ENCODE results near the gene GAK.

Gene GAK

DNA sequence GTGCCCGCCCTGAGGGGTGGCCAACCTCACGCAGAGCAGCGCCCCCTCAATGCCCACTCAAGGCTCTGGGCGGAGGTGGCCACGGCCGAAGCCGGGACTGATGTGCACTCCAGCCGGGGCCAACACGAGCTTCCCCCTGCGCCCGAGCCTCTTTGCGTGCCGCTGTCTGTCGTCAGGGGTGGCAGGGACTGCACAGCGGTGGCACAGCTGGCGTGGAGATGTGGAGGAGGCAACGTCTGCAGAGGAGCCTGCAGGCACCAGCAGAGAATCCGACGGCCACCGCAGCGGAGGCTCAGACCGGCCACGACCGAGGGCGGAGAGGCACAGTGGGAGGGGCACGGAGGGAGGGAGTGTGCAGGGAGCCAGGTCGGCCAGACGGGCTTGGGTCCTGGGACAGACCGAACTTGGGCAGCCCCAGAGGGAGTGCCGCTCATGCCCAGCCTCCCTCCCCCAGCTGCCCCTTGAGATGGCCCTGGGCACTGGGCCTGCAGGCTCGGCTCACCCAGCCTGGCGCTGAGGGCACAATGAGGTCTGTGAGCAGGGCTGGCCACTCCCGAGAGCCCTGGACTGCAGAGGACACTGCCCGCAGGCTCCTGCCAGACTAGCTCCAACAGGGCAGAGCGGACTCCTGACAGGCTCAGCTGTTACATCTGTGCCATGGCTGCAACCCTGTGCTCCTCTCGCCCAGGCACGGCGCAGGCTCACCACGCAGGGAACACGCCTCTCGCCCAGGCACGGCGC lies 59.7 kb downstream of the GAK start:
- DNase-seq (ENCODE audit: low read depth in 2 of 2) = no peak

GRCh38 chr4:871484-871883 lies 60.6 kb downstream of the GAK start:
- no peak for DNase-seq (ENCODE audit: low read depth in 2 of 2)

DNA sequence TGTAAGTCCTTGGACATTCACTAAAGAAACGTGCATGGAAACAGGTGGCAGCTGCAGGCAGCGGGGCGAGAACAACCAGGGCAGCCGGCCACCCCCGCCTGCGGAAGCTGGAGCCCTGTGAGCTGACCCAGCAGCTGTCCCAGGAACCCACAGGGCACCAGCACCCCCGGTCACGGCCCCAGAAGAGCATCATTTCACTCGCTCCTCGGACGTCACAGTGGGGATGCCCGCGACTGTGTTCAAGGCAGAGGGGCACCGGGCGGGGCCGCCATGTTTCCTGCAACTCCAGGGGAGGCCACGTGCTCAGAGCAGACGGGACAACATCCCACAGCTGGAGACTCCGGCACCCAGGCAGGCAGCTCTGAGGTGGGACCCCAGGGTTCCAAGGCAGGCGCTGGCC lies 61.2 kb downstream of the GAK start:
- DNase-seq (ENCODE audit: low read depth in 2 of 2) = no peak

- DNase-seq (ENCODE audit: low read depth in 2 of 2) = no peak
These were observed 62.3 kb downstream of the GAK start for GRCh38 chr4:869776-870175.

GRCh38 chr4:868421-868820 lies 63.7 kb downstream of the GAK start:
- DNase-seq (ENCODE audit: low read depth in 2 of 2) = no peak

DNA sequence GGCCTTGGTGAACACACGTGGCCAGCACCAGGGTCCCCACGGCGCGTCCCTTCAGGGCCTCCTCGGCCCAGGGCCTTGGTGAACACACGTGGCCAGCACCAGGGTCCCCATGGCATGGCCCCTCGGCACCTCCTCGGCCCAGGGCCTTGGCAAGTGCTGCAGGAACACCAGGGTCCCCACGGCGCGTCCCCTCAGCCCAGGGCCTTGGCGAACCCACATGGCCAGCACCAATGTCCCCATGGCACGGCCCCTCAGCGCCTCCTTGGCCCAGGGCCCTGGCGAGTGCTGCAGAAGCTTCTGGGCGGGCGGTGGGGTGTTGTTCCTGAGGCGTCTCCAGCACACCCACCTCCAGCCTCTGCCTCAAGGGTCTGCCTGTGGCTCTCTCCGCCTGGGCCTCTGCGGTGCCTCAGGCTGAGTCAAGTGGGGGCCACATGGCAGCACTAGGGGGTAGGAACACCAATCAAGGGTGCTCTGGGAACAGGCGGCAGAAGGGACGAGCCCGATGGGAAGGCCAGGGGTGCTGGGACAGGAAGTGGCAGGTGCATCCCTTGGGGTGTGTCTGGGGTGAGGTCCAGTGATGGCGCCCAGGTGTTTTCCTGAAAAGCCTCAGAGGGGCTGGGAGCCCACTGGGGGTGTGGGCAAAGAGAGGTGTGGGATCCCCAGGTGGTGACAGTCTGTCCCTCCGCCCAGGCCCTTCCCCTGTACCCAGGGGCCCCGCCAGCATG lies 64.4 kb downstream of the GAK start:
- no peak for DNase-seq (ENCODE audit: low read depth in 2 of 2)

DNA sequence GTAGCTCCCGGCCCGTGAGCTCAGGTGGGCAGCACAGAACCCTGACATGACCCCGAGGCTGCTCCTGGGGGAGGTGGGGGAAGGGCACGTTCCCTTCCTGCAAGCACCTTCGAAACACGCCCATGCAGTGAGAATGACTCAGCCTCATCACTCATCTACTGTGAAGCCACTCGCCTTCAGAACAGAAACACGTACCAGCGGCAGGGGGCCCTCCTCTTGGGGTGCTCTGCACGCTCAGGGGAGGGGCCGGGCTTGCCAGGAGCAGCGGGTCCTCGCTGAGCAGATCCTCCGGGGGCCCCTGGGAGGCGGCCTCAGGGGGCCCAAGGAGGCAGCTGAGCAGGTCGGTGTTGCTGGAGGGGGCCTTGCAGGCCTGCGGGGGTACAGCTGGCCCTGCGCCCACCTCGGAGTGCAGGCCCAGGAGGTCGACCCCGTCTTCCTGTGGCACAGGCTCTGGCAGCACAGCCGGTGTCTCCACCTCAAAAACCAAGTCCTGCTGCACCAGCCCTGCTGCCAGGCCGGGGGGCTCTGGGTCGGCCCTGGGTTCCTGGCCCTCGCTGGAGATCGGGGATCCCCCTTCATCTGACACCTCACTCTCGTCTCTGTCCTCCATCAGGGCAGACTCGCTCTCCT lies 65.2 kb downstream of the GAK start:
- no peak for DNase-seq (ENCODE audit: low read depth in 2 of 2)

DNA sequence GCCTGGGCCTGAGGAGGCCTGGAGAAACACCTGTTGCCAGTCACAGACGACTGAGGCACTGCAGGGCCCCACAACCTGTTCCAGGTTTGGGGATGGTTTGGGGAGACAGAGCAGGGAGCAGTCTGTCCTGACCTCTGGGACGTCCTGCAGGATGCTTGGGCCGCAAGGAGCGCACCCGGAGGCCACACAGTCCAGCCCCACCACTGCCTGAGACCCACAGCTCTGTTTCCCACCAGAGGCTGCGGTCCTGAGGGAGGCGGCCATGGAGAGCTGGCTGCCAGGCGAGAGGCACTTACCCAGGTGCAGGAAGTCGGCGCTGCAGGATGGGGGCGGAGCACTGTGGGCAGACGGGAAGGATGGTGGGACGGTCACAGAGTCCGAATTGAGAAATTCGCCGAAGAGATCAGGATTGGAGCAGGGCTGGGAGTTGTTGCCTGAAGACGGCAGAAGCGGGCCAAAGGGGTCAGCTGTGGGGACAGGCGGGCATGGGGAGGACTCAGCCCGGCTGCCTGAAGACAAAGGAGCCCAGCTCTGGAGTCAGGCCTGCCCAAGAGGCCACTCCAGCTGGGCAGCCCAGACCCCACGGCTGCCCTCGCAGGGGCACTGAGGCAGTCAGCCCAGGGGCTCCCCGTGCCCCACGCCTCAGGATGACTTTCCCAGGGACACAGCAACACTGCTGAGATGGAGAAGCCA lies 65.9 kb downstream of the GAK start:
- DNase-seq (ENCODE audit: low read depth in 2 of 2) = no peak

GRCh38 chr4:865572-865971 lies 66.5 kb downstream of the GAK start:
- no peak for DNase-seq (ENCODE audit: low read depth in 2 of 2)

DNA sequence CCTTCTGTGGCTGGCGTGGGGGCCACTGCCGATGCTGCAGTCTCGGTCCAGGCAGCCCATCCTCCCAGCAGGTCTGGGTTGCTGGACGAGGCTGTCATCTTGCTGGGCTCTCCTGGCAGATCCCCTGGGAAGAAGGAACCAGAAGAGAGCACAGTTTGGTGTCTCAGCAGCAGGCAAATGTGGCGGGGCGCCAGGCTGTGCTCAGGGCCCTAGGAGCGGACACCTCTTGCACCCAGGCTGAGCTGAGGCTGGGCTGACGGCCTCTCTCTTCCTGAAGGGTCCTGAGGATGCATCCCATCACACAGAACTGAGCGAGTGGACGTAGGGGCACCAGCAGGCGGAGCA lies 67.0 kb downstream of the GAK start:
- no peak for DNase-seq (ENCODE audit: low read depth in 2 of 2)

DNA sequence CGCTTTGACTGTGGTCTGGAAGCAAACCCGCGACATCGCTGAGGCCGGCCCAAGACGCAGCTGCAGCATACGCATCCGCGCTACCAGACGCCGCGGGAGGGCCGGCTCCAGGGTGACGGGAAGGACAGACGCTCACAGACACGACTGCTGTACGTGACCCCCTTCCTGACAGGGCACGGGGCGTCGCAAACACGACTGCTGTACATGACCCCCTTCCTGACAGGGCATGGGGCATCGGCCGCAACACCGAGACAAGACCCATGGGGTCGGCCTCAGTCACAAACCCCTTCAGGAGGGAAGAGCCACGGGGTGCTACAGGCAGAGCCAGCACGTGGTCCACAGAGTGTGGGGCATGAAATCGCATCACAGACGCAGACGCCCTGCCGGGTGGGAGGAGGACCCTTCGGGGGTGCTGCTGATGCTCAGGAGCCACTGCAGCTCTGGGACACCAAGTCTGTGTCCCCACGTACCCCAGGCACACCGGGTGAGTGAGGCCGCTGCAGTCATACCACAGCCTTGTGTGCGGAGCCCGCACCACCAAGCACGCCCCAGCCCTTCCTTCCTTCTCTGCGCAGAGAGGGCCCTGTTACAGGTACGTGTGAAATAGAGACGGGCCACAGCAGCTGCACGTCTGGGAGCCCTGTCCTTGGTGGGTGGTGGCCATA lies 67.5 kb downstream of the GAK start:
- DNase-seq (ENCODE audit: low read depth in 2 of 2) = no peak

GRCh38 chr4:860561-860960 lies 71.6 kb downstream of the GAK start:
- no peak for DNase-seq (ENCODE audit: low read depth in 2 of 2)

- no peak for DNase-seq (ENCODE audit: low read depth in 2 of 2)
These were observed 72.6 kb downstream of the GAK start for GRCh38 chr4:859496-859895.

DNA sequence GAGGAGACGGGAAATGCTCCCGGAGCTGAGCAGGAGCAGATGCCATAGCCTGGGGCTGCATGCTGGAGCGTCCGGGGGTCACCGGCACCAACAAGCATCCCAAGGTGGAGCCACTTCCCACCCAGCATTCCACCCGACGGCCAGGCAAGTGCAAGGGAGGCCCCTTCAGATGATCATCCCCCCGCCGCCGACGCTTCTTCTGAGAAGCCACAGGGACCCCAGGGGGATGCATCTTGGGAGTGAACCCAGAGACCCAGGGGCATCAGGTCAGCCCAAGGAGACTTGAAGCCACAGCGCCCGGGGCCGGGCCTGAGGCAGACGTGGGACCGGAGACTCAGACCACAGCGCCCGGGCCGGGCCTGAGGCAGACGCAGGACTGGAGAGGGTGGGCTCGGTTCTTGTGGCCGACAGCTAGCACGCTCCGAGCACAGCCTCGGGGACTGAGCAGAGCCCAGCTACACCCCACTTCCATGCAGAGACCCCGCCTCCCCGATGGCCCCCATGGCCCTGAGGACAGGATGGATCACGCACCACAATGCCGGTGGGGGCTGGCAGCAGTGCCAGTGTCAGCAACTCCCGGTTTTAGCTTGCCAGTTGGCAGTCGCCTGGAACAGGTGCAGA lies 73.2 kb downstream of the GAK start:
- DNase-seq (ENCODE audit: low read depth in 2 of 2) = no peak

GRCh38 chr4:858041-858481 lies 74.1 kb downstream of the GAK start:
- no peak for DNase-seq (ENCODE audit: low read depth in 2 of 2)

GRCh38 chr4:857461-857860 lies 74.7 kb downstream of the GAK start:
- no peak for DNase-seq (ENCODE audit: low read depth in 2 of 2)

- no peak for DNase-seq (ENCODE audit: low read depth in 2 of 2)
These were observed 75.8 kb downstream of the GAK start for GRCh38 chr4:856225-856901.

DNA sequence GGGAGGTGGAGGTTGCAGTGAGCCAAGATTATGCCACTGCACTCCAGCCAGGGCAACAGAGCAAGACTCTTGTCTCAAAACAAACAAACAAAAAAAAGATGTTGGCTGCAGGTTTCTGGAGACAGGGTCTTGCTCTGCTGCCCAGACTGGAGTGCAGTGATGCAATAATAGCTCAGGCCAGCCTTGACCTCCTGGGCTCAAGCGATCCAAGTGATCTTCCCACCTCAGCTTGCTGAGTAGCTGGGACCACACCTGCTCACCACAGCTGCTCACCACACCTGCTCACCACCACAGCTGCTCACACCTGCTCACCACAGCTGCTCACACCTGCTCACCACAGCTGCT lies 76.3 kb downstream of the GAK start:
- DNase-seq (ENCODE audit: low read depth in 2 of 2) = no peak

DNA sequence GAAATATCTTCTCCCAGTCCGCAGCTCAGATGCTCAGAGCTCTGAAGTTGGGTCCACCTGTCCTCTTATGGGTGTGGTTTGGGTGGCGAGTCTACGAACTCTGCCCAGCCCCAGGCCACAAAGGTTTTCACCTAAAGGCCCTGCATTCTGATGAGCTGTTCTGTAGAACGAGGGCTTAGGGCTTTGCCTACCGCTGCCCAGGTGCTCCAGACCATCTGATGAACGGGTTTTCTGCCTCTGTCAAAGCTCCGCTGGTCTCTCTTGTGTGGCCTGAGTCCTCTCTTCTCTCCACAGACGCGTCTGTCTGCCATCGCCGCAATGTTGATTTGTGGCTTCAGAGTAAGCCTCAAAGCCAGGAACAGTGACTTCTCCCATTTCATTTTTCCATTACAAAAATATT lies 77.8 kb downstream of the GAK start:
- no peak for DNase-seq (ENCODE audit: low read depth in 2 of 2)

GRCh38 chr4:853416-853781 lies 78.7 kb downstream of the GAK start:
- no peak for DNase-seq (ENCODE audit: low read depth in 2 of 2)

Data from fibroblast of skin of left biceps (primary cell).